Activated T-cell treated with anti-CD3 and anti-CD28 coated beads, Interleukin-2, amount 50 U/mL, for 1 hour (primary cell): Measurements from ENCODE around the gene TTLL5.

ENCODE experiments used
- DNase-seq: peaks from one replicate; pipeline ENCODE4 v3.0.0-alpha.2; 2020

Gene TTLL5

GRCh38 chr14:75976826-75977581 is 316.0 kb downstream of the TTLL5 start:
- DNase-seq: no peak

- DNase-seq: no peak
Measured at GRCh38 chr14:75977582-75977943, 316.5 kb downstream of the TTLL5 start.

GRCh38 chr14:75978249-75978731 is 317.2 kb downstream of the TTLL5 start:
- DNase-seq: no peak

- peak; percentile 38 for DNase-seq
Measured at GRCh38 chr14:75979071-75979571, 318.1 kb downstream of the TTLL5 start.

GRCh38 chr14:75979648-75980565 is 318.9 kb downstream of the TTLL5 start:
- no peak for DNase-seq

GRCh38 chr14:75980856-75981255 is 319.8 kb downstream of the TTLL5 start:
- no peak for DNase-seq

GRCh38 chr14:75981426-75982265 is 320.6 kb downstream of the TTLL5 start, which contains the start of gene TGFB3:
TSS of gene TGFB3 (minus strand) at chr14:75981995. CDS start at chr14:75980893, 1,102 bp downstream.
- DNase-seq: no peak

- peak; percentile 86 for DNase-seq
Measured at GRCh38 chr14:75982266-75983018, 321.4 kb downstream of the TTLL5 start.

- DNase-seq: no peak
Measured at GRCh38 chr14:75983019-75983358, 321.9 kb downstream of the TTLL5 start.

- DNase-seq: no peak
Measured at GRCh38 chr14:75984674-75985073, 323.6 kb downstream of the TTLL5 start.

- peak; percentile 91 for DNase-seq
Measured at GRCh38 chr14:75985618-75986438, 324.8 kb downstream of the TTLL5 start, which contains the start of gene IFT43. TSS of gene IFT43 (plus strand) at chr14:75985763. CDS start at chr14:75985787, 24 bp downstream.

- no peak for DNase-seq
Measured at GRCh38 chr14:75986439-75986765, 325.4 kb downstream of the TTLL5 start.

GRCh38 chr14:75987201-75987970 is 326.3 kb downstream of the TTLL5 start:
- no peak for DNase-seq

- DNase-seq: no peak
Measured at GRCh38 chr14:75989134-75989533, 328.1 kb downstream of the TTLL5 start.

- DNase-seq: no peak
Measured at GRCh38 chr14:75990297-75990696, 329.3 kb downstream of the TTLL5 start.

- no peak for DNase-seq
Measured at GRCh38 chr14:75991753-75992152, 330.7 kb downstream of the TTLL5 start.

- DNase-seq: no peak
Measured at GRCh38 chr14:75993567-75994041, 332.6 kb downstream of the TTLL5 start.

- no peak for DNase-seq
Measured at GRCh38 chr14:75995372-75996041, 334.5 kb downstream of the TTLL5 start.

GRCh38 chr14:75996488-75996887 is 335.4 kb downstream of the TTLL5 start:
- DNase-seq: no peak
